ENCODE data around the gene ILDR1. TPM values are rescaled to one million over a fixed set of nuclear protein-coding genes. Genes with fewer than 3 reads are reported as not detected.

ILDR1 gene
- total RNA-seq, 1 experiment from 2014 or later: 2.3 TPM

GRCh38 chr3:121981473-121981872, 40.6 kb downstream of the ILDR1 start (continued):
- no peak for TF ChIP-seq CREM (CRISPR knock-in tag; IDR thresholded peaks at IDR 0.05)
- TF ChIP-seq ZNF416 (CRISPR knock-in tag; IDR thresholded peaks at IDR 0.05): no peak
- TF ChIP-seq ESRRA (CRISPR knock-in tag; IDR thresholded peaks at IDR 0.05; ENCODE audit: borderline replicate concordance): no peak
- TF ChIP-seq SP1 (CRISPR knock-in tag; conservative IDR thresholded peaks at IDR 0.05): no peak
- no peak for TF ChIP-seq ZNF138 (CRISPR knock-in tag; conservative IDR thresholded peaks at IDR 0.05)

GRCh38 chr3:121980450-121980796, 41.6 kb downstream of the ILDR1 start:
- Mint-ChIP-seq H3K27me3 (ENCODE audit: low read depth) (no peaks in the 10 kb centered on the region), H3K4me3 (no peak overlapping the region), H3K4me1 (no peaks in the 10 kb centered on the region), H3K27ac (no peak overlapping the region), H3K36me3 (peaks cover 25% of the 10 kb centered on the region), H3K9me3 (peaks cover 54% of the 10 kb centered on the region)
- TF ChIP-seq ESRRA (CRISPR knock-in tag; IDR thresholded peaks at IDR 0.05; ENCODE audit: borderline replicate concordance) (no peak), ZNF671 (CRISPR knock-in tag; IDR thresholded peaks at IDR 0.05) (no peak), TCF7 (CRISPR knock-in tag; IDR thresholded peaks at IDR 0.05; ENCODE audit: low read depth) (no peak), ATF1 (CRISPR knock-in tag; IDR thresholded peaks at IDR 0.05) (no peak), SOX15 (CRISPR knock-in tag; IDR thresholded peaks at IDR 0.05) (no peak), MAX (CRISPR knock-in tag; IDR thresholded peaks at IDR 0.05) (no peak), FOXP4 (CRISPR knock-in tag; IDR thresholded peaks at IDR 0.05) (no peak)
- CTCF ChIA-PET: no interaction called here
- no peak for DNase-seq (ENCODE audit: low spot score)
- POLR2A ChIA-PET: no interaction called here
- no peak for ATAC-seq

GRCh38 chr3:121979734-121980449, 42.2 kb downstream of the ILDR1 start:
- H3K4me1 Mint-ChIP-seq: no peaks in the 10 kb centered on the region
- DNase-seq (ENCODE audit: low spot score): no peak
- CTCF ChIA-PET: no interaction called here

More at GRCh38 chr3:121979734-121980449, 42.2 kb downstream of the ILDR1 start:
- Mint-ChIP-seq H3K36me3 (peaks cover 29% of the 10 kb centered on the region), H3K27ac (no peak overlapping the region), H3K4me3 (no peak overlapping the region), H3K9me3 (peaks cover 59% of the 10 kb centered on the region), H3K27me3 (ENCODE audit: low read depth) (no peaks in the 10 kb centered on the region)
- TF ChIP-seq PREB (CRISPR knock-in tag; IDR thresholded peaks at IDR 0.05; ENCODE audit: borderline replicate concordance) (no peak), PRDM15 (CRISPR knock-in tag; IDR thresholded peaks at IDR 0.05) (no peak), ESRRA (CRISPR knock-in tag; IDR thresholded peaks at IDR 0.05; ENCODE audit: borderline replicate concordance) (no peak)
- POLR2A ChIA-PET: no interaction called here
- no peak for ATAC-seq

All from WTC11 (cell line).